ENCODE results near the gene LAMA2.

Gene LAMA2

DNA sequence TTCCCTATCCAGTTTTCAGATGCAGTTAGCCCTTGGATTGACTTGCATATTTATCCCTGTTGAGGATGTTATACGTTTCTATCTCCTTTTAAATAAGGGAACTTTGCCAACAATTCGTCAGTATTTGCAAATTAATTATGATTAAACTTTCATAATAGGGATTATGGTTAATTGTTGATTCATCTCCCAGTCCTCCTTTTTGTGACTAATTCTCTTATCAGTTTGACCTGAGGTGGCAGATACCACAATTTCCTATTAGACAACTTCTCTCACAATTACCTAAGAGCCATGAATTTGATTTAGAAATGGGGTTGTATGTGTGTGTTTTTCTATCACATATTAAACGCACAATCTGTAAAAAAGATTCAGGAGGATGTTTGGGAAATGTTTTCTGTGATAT lies 172.9 kb downstream of the LAMA2 start:
- Histone ChIP-seq H3K4me1 (ENCODE audit: insufficient read depth, low read length, severe bottlenecking) (no peaks in the 10 kb centered on the region), H3F3A (ENCODE audit: insufficient read depth, low read length) (no peaks in the 10 kb centered on the region), H3K4me3 (ENCODE audit: low read depth, low read length, poor library complexity, severe bottlenecking) (no peak overlapping the region), H3K9me2 (ENCODE audit: low read depth, low read length) (no peaks in the 10 kb centered on the region), H3K36me3 (ENCODE audit: insufficient read depth, low read length) (no peaks in the 10 kb centered on the region), H3K9me3 (ENCODE audit: low read length) (no peaks in the 10 kb centered on the region), H3K4me2 (ENCODE audit: low read length) (no peak overlapping the region), H4K20me1 (ENCODE audit: insufficient read depth, low read length) (no peaks in the 10 kb centered on the region), H3K27ac (ENCODE audit: low read depth, low read length, poor library complexity, severe bottlenecking) (no peak overlapping the region), H2AFZ (ENCODE audit: low read length) (no peak overlapping the region), H3K27me3 (ENCODE audit: insufficient read depth, low read length) (no peaks in the 10 kb centered on the region), H3K9ac (ENCODE audit: low read length) (no peak overlapping the region), H3K79me2 (ENCODE audit: insufficient read depth, low read length) (no peaks in the 10 kb centered on the region)
- TF ChIP-seq EZH2 (IDR thresholded peaks at IDR 0.05; ENCODE audit: borderline replicate concordance, low read length), result no peak

DNA sequence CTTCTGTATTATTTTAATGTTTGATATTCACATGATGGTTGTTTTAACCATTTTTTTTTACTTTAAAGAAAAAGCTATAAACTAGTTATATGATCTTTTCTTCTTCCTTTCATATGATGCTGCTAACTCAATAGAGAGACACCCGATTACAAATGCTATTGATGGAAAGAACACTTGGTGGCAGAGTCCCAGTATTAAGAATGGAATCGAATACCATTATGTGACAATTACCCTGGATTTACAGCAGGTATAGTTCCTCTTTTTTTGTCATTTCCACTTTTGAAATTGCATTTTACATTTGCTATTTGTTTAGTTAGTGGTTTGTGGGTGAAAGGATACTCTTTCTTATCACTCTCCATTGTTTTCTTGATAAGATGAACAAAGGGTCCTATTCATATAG lies 176.7 kb downstream of the LAMA2 start:
- TF ChIP-seq, protein P1, sequence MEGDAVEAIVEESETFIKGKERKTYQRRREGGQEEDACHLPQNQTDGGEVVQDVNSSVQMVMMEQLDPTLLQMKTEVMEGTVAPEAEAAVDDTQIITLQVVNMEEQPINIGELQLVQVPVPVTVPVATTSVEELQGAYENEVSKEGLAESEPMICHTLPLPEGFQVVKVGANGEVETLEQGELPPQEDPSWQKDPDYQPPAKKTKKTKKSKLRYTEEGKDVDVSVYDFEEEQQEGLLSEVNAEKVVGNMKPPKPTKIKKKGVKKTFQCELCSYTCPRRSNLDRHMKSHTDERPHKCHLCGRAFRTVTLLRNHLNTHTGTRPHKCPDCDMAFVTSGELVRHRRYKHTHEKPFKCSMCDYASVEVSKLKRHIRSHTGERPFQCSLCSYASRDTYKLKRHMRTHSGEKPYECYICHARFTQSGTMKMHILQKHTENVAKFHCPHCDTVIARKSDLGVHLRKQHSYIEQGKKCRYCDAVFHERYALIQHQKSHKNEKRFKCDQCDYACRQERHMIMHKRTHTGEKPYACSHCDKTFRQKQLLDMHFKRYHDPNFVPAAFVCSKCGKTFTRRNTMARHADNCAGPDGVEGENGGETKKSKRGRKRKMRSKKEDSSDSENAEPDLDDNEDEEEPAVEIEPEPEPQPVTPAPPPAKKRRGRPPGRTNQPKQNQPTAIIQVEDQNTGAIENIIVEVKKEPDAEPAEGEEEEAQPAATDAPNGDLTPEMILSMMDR (IDR thresholded peaks at IDR 0.05; ENCODE audit: low read length), result no peak
- no peak for TF ChIP-seq EZH2 (IDR thresholded peaks at IDR 0.05; ENCODE audit: borderline replicate concordance, low read length)
- Histone ChIP-seq H2AFZ (ENCODE audit: low read length) (no peak overlapping the region), H3K4me2 (ENCODE audit: low read length) (no peak overlapping the region), H3K36me3 (ENCODE audit: insufficient read depth, low read length) (no peaks in the 10 kb centered on the region), H3K27ac (ENCODE audit: low read depth, low read length, poor library complexity, severe bottlenecking) (no peak overlapping the region), H4K20me1 (ENCODE audit: insufficient read depth, low read length) (no peaks in the 10 kb centered on the region), H3K27me3 (ENCODE audit: insufficient read depth, low read length) (no peaks in the 10 kb centered on the region), H3F3A (ENCODE audit: insufficient read depth, low read length) (no peaks in the 10 kb centered on the region), H3K9ac (ENCODE audit: low read length) (no peak overlapping the region), H3K9me2 (ENCODE audit: low read depth, low read length) (no peaks in the 10 kb centered on the region), H3K4me1 (ENCODE audit: insufficient read depth, low read length, severe bottlenecking) (no peaks in the 10 kb centered on the region), H3K79me2 (ENCODE audit: insufficient read depth, low read length) (no peaks in the 10 kb centered on the region), H3K4me3 (ENCODE audit: low read depth, low read length, poor library complexity, severe bottlenecking) (no peak overlapping the region), H3K9me3 (ENCODE audit: low read length) (no peaks in the 10 kb centered on the region)

DNA sequence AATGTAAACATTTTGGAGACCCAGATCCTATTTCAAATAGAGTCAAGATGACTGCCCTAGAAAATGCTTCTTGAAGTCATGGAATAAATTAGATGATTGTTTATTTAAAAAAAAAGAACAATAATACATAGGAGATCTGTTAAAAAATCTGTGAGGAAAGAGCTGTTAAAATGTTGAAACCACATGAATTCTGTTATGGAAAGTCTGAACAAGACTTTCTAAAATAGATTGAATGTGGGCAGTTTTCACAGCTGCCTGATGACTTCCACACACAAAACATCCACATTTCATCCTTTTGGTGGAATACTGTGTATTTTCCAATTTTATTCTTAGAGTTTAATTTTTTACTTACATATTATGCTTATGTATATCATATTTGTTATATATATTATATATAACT lies 186.1 kb downstream of the LAMA2 start:
- H3K27me3 ChIP-seq (ENCODE audit: insufficient read depth, low read length), result no peaks in the 10 kb centered on the region
- H3K36me3 ChIP-seq (ENCODE audit: insufficient read depth, low read length), result no peaks in the 10 kb centered on the region
- H3K9ac ChIP-seq (ENCODE audit: low read length), result no peak overlapping the region
- H3K4me3 ChIP-seq (ENCODE audit: low read depth, low read length, poor library complexity, severe bottlenecking), result no peak overlapping the region
- H2AFZ ChIP-seq (ENCODE audit: low read length), result no peak overlapping the region
- H3F3A ChIP-seq (ENCODE audit: insufficient read depth, low read length), result no peaks in the 10 kb centered on the region
- H3K27ac ChIP-seq (ENCODE audit: low read depth, low read length, poor library complexity, severe bottlenecking), result no peak overlapping the region
- H3K9me3 ChIP-seq (ENCODE audit: low read length), result no peaks in the 10 kb centered on the region
- no peaks in the 10 kb centered on the region for H4K20me1 ChIP-seq (ENCODE audit: insufficient read depth, low read length)
- no peaks in the 10 kb centered on the region for H3K4me1 ChIP-seq (ENCODE audit: insufficient read depth, low read length, severe bottlenecking)
- no peak overlapping the region for H3K4me2 ChIP-seq (ENCODE audit: low read length)
- H3K9me2 ChIP-seq (ENCODE audit: low read depth, low read length), result no peaks in the 10 kb centered on the region
- no peak for TF ChIP-seq EZH2 (IDR thresholded peaks at IDR 0.05; ENCODE audit: borderline replicate concordance, low read length)
- TF ChIP-seq, protein P1 (IDR thresholded peaks at IDR 0.05; ENCODE audit: low read length), result no peak
- H3K79me2 ChIP-seq (ENCODE audit: insufficient read depth, low read length), result no peaks in the 10 kb centered on the region

DNA sequence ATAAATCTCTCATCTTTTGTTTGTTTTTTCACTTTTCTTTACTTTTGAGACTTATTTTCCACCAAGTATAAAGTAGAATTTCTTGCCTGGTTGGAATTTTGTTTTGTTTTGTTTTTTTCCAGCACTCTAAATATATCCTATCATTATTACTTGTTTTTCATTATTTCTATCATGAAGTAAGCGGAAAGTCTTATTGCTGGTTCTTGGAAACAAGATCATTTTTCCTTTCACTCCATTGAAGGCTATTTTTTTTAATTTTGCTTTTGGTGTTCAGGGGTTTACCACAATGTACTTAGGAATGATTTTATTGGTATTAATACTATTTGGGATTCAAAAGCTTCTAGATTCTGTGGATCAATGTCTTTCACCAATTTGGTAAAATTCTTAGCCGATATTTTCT lies 190.1 kb downstream of the LAMA2 start:
- no peaks in the 10 kb centered on the region for H3K79me2 ChIP-seq (ENCODE audit: insufficient read depth, low read length)
- no peak overlapping the region for H3K4me2 ChIP-seq (ENCODE audit: low read length)
- no peak overlapping the region for H3K4me3 ChIP-seq (ENCODE audit: low read depth, low read length, poor library complexity, severe bottlenecking)
- no peaks in the 10 kb centered on the region for H3K9me3 ChIP-seq (ENCODE audit: low read length)
- no peak overlapping the region for H3K27ac ChIP-seq (ENCODE audit: low read depth, low read length, poor library complexity, severe bottlenecking)
- no peaks in the 10 kb centered on the region for H3K36me3 ChIP-seq (ENCODE audit: insufficient read depth, low read length)
- no peaks in the 10 kb centered on the region for H3K4me1 ChIP-seq (ENCODE audit: insufficient read depth, low read length, severe bottlenecking)
- no peaks in the 10 kb centered on the region for H3F3A ChIP-seq (ENCODE audit: insufficient read depth, low read length)
- TF ChIP-seq, protein P1 (IDR thresholded peaks at IDR 0.05; ENCODE audit: low read length), result no peak
- TF ChIP-seq EZH2 (IDR thresholded peaks at IDR 0.05; ENCODE audit: borderline replicate concordance, low read length), result no peak
- no peak overlapping the region for H2AFZ ChIP-seq (ENCODE audit: low read length)
- H4K20me1 ChIP-seq (ENCODE audit: insufficient read depth, low read length), result no peaks in the 10 kb centered on the region
- H3K9ac ChIP-seq (ENCODE audit: low read length), result no peak overlapping the region
- H3K9me2 ChIP-seq (ENCODE audit: low read depth, low read length), result no peaks in the 10 kb centered on the region
- H3K27me3 ChIP-seq (ENCODE audit: insufficient read depth, low read length), result no peaks in the 10 kb centered on the region
